AG08396 (cell line): ENCODE measurements around the gene STK11.
A peak's percentile ranks its signal among the peaks of the same experiment; 100 is the strongest.
"Not testable (repeated sequence)": the region's sequence is repeated elsewhere in the genome, so short reads cannot be mapped to it uniquely, and the experiment has no call there.

ENCODE experiments used
- DNase-seq: peaks from one replicate; pipeline ENCODE4 v3.0.0; 2012; ENCODE audit warnings: low spot score, mixed read lengths

STK11 gene

GRCh38 chr19:1238369-1239303, 33.1 kb downstream of the STK11 start:
- DNase-seq, result no peak

GRCh38 chr19:1239420-1239795, 33.8 kb downstream of the STK11 start:
- no peak for DNase-seq

- DNase-seq, result peak; percentile 100
These were observed 34.5 kb downstream of the STK11 start for GRCh38 chr19:1239796-1240737.

GRCh38 chr19:1240925-1241324, 35.3 kb downstream of the STK11 start:
- no peak for DNase-seq

GRCh38 chr19:1241417-1242095, 36.0 kb downstream of the STK11 start, which contains the start of gene ATP5F1D:
TSS of gene ATP5F1D (plus strand) at chr19:1241751. CDS start at chr19:1241851, 100 bp downstream.
- DNase-seq, result peak; percentile 98

GRCh38 chr19:1243768-1244692, 38.5 kb downstream of the STK11 start:
- DNase-seq, result peak; percentile 91

- DNase-seq, result no peak
These were observed 39.3 kb downstream of the STK11 start for GRCh38 chr19:1244693-1245451.

- DNase-seq, result no peak
These were observed 40.1 kb downstream of the STK11 start for GRCh38 chr19:1245494-1246264.

- DNase-seq, result not testable (repeated sequence)
These were observed 40.9 kb downstream of the STK11 start for GRCh38 chr19:1246265-1247087.

- no peak for DNase-seq
These were observed 42.2 kb downstream of the STK11 start for GRCh38 chr19:1247748-1248138.

GRCh38 chr19:1248139-1248785, 42.7 kb downstream of the STK11 start, which contains the start of gene MIDN:
TSS of gene MIDN (plus strand) at chr19:1248583. CDS start at chr19:1250297, 1,714 bp downstream.
- DNase-seq, result peak; percentile 92

GRCh38 chr19:1248786-1249297, 43.3 kb downstream of the STK11 start:
- peak; percentile 82 for DNase-seq

- peak; percentile 95 for DNase-seq
These were observed 43.9 kb downstream of the STK11 start for GRCh38 chr19:1249298-1249989.

- no peak for DNase-seq
These were observed 44.4 kb downstream of the STK11 start for GRCh38 chr19:1249990-1250436.

- no peak for DNase-seq
These were observed 45.1 kb downstream of the STK11 start for GRCh38 chr19:1250437-1251260.
